ENCODE data around the gene UBALD2. TPM values are rescaled to one million over a fixed set of nuclear protein-coding genes. Genes with fewer than 3 reads are reported as not detected.

The UBALD2 gene
- total and polyA plus RNA-seq, 2 of the 13 experiments (the other 11 are each of a cell fraction or from before 2014, with no cell fraction given): 3.3 to 89.7 TPM

DNA sequence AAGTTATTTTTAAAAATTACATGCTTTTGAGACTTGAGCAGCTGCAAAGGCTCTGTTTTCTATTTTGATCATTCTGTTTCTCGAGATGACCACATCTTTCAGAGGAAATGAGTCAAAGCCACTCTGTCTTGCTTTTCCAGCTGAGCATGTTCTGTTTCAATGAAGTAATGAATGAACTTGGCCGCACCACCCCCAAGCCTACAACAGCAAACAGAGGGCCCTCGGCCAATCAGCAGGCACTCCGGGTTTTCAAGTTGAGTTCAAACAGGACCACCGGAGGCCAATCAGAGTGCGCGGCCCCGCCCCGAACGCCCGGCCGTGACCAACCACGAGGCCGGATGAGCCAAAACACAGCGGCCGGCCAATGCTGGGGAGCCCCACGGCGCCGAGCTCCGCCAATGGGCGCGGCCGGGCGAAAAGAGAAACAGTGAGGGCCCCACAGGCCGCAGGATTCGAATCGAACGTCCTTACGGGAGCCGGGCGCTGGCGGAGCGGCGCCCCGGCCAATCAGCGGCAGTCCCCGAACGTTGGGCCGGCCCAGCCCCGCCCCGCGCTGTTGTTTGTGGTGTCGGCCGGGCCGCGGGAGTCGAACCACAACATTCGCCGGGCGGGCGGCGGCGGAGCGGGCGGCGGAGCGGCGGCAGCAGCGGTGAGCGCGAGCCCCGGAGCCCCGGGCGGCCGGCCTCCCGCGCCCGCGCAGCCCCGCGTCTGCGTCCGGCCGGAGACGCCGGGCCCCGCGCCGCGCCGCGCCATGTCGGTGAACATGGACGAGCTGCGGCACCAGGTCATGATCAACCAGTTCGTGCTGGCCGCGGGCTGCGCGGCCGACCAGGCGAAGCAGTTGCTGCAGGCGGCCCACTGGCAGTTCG, at the start of gene UBALD2 (continued):
- TF ChIP-seq, protein P1, sequence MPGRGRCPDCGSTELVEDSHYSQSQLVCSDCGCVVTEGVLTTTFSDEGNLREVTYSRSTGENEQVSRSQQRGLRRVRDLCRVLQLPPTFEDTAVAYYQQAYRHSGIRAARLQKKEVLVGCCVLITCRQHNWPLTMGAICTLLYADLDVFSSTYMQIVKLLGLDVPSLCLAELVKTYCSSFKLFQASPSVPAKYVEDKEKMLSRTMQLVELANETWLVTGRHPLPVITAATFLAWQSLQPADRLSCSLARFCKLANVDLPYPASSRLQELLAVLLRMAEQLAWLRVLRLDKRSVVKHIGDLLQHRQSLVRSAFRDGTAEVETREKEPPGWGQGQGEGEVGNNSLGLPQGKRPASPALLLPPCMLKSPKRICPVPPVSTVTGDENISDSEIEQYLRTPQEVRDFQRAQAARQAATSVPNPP (CRISPR knock-in tag; IDR thresholded peaks at IDR 0.05): no peak; the same call in 1 of the 2 replicates
- no peak for TF ChIP-seq ZNF670 (CRISPR knock-in tag; IDR thresholded peaks at IDR 0.05; ENCODE audit: borderline replicate concordance)
- TF ChIP-seq, protein P2, sequence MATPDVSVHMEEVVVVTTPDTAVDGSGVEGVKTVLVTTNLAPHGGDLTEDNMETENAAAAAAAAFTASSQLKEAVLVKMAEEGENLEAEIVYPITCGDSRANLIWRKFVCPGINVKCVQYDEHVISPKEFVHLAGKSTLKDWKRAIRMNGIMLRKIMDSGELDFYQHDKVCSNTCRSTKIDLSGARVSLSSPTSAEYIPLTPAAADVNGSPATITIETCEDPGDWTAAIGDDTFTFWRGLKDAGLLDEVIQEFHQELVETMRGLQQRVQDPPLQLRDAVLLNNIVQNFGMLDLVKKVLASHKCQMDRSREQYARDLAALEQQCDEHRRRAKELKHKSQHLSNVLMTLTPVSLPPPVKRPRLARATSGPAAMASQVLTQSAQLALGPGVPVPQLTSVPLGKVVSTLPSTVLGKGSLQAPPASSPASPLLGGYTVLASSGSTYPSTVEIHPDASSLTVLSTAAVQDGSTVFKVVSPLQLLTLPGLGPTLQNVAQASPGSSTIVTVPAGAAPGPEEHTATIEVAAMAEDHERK (CRISPR knock-in tag; IDR thresholded peaks at IDR 0.05; ENCODE audit: low read depth): peak; percentile 76; the same call in 1 of the 2 replicates
- no peak for TF ChIP-seq ZNF121 (CRISPR knock-in tag; IDR thresholded peaks at IDR 0.05)
- TF ChIP-seq PITX1 (CRISPR knock-in tag; IDR thresholded peaks at IDR 0.05): peak; percentile 76
- TF ChIP-seq, protein P3, sequence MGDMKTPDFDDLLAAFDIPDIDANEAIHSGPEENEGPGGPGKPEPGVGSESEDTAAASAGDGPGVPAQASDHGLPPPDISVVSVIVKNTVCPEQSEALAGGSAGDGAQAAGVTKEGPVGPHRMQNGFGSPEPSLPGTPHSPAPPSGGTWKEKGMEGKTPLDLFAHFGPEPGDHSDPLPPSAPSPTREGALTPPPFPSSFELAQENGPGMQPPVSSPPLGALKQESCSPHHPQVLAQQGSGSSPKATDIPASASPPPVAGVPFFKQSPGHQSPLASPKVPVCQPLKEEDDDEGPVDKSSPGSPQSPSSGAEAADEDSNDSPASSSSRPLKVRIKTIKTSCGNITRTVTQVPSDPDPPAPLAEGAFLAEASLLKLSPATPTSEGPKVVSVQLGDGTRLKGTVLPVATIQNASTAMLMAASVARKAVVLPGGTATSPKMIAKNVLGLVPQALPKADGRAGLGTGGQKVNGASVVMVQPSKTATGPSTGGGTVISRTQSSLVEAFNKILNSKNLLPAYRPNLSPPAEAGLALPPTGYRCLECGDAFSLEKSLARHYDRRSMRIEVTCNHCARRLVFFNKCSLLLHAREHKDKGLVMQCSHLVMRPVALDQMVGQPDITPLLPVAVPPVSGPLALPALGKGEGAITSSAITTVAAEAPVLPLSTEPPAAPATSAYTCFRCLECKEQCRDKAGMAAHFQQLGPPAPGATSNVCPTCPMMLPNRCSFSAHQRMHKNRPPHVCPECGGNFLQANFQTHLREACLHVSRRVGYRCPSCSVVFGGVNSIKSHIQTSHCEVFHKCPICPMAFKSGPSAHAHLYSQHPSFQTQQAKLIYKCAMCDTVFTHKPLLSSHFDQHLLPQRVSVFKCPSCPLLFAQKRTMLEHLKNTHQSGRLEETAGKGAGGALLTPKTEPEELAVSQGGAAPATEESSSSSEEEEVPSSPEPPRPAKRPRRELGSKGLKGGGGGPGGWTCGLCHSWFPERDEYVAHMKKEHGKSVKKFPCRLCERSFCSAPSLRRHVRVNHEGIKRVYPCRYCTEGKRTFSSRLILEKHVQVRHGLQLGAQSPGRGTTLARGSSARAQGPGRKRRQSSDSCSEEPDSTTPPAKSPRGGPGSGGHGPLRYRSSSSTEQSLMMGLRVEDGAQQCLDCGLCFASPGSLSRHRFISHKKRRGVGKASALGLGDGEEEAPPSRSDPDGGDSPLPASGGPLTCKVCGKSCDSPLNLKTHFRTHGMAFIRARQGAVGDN (CRISPR knock-in tag; IDR thresholded peaks at IDR 0.05): peak; percentile 47; the same call in 1 of the 2 replicates
- peak; percentile 69 for TF ChIP-seq THAP11 (CRISPR knock-in tag; IDR thresholded peaks at IDR 0.05)
- TF ChIP-seq, protein P4, sequence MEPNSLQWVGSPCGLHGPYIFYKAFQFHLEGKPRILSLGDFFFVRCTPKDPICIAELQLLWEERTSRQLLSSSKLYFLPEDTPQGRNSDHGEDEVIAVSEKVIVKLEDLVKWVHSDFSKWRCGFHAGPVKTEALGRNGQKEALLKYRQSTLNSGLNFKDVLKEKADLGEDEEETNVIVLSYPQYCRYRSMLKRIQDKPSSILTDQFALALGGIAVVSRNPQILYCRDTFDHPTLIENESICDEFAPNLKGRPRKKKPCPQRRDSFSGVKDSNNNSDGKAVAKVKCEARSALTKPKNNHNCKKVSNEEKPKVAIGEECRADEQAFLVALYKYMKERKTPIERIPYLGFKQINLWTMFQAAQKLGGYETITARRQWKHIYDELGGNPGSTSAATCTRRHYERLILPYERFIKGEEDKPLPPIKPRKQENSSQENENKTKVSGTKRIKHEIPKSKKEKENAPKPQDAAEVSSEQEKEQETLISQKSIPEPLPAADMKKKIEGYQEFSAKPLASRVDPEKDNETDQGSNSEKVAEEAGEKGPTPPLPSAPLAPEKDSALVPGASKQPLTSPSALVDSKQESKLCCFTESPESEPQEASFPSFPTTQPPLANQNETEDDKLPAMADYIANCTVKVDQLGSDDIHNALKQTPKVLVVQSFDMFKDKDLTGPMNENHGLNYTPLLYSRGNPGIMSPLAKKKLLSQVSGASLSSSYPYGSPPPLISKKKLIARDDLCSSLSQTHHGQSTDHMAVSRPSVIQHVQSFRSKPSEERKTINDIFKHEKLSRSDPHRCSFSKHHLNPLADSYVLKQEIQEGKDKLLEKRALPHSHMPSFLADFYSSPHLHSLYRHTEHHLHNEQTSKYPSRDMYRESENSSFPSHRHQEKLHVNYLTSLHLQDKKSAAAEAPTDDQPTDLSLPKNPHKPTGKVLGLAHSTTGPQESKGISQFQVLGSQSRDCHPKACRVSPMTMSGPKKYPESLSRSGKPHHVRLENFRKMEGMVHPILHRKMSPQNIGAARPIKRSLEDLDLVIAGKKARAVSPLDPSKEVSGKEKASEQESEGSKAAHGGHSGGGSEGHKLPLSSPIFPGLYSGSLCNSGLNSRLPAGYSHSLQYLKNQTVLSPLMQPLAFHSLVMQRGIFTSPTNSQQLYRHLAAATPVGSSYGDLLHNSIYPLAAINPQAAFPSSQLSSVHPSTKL (CRISPR knock-in tag; IDR thresholded peaks at IDR 0.05): peak; percentile 45
- no peak for TF ChIP-seq ZNF496 (CRISPR knock-in tag; IDR thresholded peaks at IDR 0.05; ENCODE audit: insufficient replicate concordance)
- TF ChIP-seq CAMTA2 (CRISPR knock-in tag; IDR thresholded peaks at IDR 0.05; ENCODE audit: borderline replicate concordance): no peak
- TF ChIP-seq, protein P5, sequence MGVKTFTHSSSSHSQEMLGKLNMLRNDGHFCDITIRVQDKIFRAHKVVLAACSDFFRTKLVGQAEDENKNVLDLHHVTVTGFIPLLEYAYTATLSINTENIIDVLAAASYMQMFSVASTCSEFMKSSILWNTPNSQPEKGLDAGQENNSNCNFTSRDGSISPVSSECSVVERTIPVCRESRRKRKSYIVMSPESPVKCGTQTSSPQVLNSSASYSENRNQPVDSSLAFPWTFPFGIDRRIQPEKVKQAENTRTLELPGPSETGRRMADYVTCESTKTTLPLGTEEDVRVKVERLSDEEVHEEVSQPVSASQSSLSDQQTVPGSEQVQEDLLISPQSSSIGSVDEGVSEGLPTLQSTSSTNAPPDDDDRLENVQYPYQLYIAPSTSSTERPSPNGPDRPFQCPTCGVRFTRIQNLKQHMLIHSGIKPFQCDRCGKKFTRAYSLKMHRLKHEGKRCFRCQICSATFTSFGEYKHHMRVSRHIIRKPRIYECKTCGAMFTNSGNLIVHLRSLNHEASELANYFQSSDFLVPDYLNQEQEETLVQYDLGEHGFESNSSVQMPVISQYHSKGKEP (CRISPR knock-in tag; IDR thresholded peaks at IDR 0.05): no peak
- peak; percentile 97 for TF ChIP-seq RFXAP (CRISPR knock-in tag; IDR thresholded peaks at IDR 0.05; ENCODE audit: borderline replicate concordance)
- no peak; the same call in 1 of the 2 replicates for TF ChIP-seq MEF2D (CRISPR knock-in tag; IDR thresholded peaks at IDR 0.05)
- no peak for TF ChIP-seq ZNF205 (CRISPR knock-in tag; IDR thresholded peaks at IDR 0.05)
- no peak for TF ChIP-seq MIXL1 (CRISPR knock-in tag; IDR thresholded peaks at IDR 0.05)
- TF ChIP-seq ZFP1 (CRISPR knock-in tag; IDR thresholded peaks at IDR 0.05): no peak
- peak; percentile 74 for TF ChIP-seq ZFY (CRISPR knock-in tag; IDR thresholded peaks at IDR 0.05)

Measured in HepG2 (cell line).